Parathyroid adenoma (tissue), 2 donors: ENCODE measurements around the gene ARL5A.

Experiments used
- H2AFZ ChIP-seq: fragments of 300-600 bp; sonication (generic); one replicate; pipeline ENCODE4 v1.7.0; 2017; ENCODE audit warnings: antibody characterized with exemption, mild to moderate bottlenecking
- H3K27ac ChIP-seq: fragments of 300-600 bp; sonication (generic); one replicate; pipeline ENCODE4 v1.7.0; 2017
- H3K27me3 ChIP-seq: fragments of 300-600 bp; sonication (generic); one replicate; pipeline ENCODE4 v1.7.0; 2017; ENCODE audit warnings: low read length; ENCODE audit not compliant: control insufficient read depth, insufficient read depth
- H3K36me3 ChIP-seq: fragments of 300-600 bp; sonication (generic); one replicate; pipeline ENCODE4 v1.7.0; 2017; ENCODE audit warnings: low read length; ENCODE audit not compliant: control insufficient read depth, insufficient read depth
- H3K4me1 ChIP-seq: fragments of 300-600 bp; sonication (generic); one replicate; pipeline ENCODE4 v1.7.0; 2017; ENCODE audit warnings: control low read depth
- H3K4me2 ChIP-seq: fragments of 300-600 bp; sonication (generic); one replicate; pipeline ENCODE4 v1.7.0; 2017; ENCODE audit warnings: low read length
- H3K4me3 ChIP-seq: fragments of 300-600 bp; sonication (generic); one replicate; pipeline ENCODE4 v1.7.0; 2017; ENCODE audit warnings: low read depth, low read length
- H3K79me2 ChIP-seq: fragments of 300-600 bp; sonication (generic); one replicate; pipeline ENCODE4 v1.7.0; 2017; ENCODE audit warnings: control low read depth
- H3K9ac ChIP-seq: fragments of 300-600 bp; sonication (generic); one replicate; pipeline ENCODE4 v1.7.0; 2017; ENCODE audit warnings: mild to moderate bottlenecking
- H3K9me3 ChIP-seq: fragments of 300-600 bp; sonication (generic); one replicate; pipeline ENCODE4 v1.7.0; 2017; ENCODE audit warnings: low read length; ENCODE audit not compliant: control insufficient read depth
- TF ChIP-seq, protein P1 (sequence below): fragments of 300-600 bp; sonication (generic); IDR thresholded peaks from one replicate; pipeline ENCODE4 v1.7.0; 2017; ENCODE audit warnings: antibody characterized with exemption, mild to moderate bottlenecking
- donor health status: primary hyperparathyroidism.

The ARL5A gene

DNA sequence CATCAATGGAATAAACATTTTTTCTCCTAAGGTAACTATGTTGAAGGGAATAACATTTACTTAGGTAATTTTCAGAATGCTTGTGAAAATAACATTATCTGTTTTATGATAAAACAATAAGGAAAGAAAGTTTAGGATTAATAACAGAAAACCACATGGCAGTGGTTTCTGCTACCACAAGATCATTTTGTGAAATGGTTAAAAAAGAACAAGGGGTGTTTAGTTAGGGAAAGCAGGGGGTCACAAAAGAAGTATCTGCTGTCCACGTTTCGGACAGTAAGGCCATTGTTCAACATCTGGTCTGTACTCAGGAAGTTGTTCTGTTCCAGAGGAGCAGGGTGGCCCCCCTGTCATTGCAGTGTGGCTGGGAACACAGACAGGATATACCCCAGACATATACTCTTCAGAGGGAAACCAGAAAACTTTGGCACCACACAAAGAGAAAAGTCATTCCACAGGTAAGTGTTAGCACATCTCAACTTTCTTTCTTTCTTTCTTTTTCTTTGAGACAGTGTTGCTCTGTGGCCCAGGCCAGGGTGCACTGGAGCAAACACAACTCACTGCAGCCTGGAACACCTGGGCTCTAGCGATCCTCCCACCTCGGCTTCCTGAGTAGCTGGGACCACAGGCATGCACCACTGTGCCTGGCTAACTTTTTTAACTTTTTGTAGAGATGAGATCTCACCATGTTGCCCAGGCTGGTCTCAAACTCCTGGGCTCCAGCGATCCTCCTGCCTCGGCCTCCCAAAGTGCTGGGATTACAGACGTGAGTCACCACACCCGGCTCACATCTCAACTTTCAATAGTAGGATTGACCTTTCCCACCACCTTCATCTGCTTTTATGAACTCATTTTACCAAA lies 14.8 kb upstream of the ARL5A start:
- Histone ChIP-seq H3K27me3 (no peaks in the 10 kb centered on the region), H3K4me1 (no peaks in the 10 kb centered on the region), H3K9me3 (no peaks in the 10 kb centered on the region), H2AFZ (no peak overlapping the region), H3K4me3 (no peak overlapping the region), H3K27ac (no peak overlapping the region), H3K9ac (no peak overlapping the region), H3K79me2 (no peaks in the 10 kb centered on the region), H3K36me3 (no peaks in the 10 kb centered on the region), H3K4me2 (no peak overlapping the region)
- TF ChIP-seq, protein P1, sequence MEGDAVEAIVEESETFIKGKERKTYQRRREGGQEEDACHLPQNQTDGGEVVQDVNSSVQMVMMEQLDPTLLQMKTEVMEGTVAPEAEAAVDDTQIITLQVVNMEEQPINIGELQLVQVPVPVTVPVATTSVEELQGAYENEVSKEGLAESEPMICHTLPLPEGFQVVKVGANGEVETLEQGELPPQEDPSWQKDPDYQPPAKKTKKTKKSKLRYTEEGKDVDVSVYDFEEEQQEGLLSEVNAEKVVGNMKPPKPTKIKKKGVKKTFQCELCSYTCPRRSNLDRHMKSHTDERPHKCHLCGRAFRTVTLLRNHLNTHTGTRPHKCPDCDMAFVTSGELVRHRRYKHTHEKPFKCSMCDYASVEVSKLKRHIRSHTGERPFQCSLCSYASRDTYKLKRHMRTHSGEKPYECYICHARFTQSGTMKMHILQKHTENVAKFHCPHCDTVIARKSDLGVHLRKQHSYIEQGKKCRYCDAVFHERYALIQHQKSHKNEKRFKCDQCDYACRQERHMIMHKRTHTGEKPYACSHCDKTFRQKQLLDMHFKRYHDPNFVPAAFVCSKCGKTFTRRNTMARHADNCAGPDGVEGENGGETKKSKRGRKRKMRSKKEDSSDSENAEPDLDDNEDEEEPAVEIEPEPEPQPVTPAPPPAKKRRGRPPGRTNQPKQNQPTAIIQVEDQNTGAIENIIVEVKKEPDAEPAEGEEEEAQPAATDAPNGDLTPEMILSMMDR: no peak

DNA sequence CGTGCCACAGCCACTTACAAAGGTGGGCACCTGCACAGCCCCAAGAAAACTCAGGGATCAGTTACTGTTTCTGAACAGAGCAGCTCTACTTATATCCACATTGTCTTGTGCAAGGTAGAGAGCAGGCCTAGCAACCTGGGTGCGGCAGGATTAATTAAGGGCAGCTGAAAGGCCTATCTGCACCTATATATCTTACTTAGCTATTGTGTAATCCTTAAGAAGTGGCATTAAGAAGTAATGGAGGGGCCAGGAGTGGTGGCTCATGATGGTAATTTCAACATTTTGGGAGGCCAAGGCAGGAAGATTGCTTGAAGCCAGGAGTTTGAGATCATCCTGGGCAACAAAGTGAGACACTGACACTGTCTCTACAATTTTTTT lies 12.8 kb upstream of the ARL5A start:
- Histone ChIP-seq H3K27me3 (no peaks in the 10 kb centered on the region), H3K36me3 (no peaks in the 10 kb centered on the region), H3K4me3 (no peak overlapping the region), H3K27ac (no peak overlapping the region), H3K9ac (no peak overlapping the region), H2AFZ (no peak overlapping the region), H3K9me3 (no peaks in the 10 kb centered on the region), H3K4me2 (no peak overlapping the region), H3K4me1 (no peaks in the 10 kb centered on the region), H3K79me2 (no peaks in the 10 kb centered on the region)
- TF ChIP-seq, protein P1: no peak

DNA sequence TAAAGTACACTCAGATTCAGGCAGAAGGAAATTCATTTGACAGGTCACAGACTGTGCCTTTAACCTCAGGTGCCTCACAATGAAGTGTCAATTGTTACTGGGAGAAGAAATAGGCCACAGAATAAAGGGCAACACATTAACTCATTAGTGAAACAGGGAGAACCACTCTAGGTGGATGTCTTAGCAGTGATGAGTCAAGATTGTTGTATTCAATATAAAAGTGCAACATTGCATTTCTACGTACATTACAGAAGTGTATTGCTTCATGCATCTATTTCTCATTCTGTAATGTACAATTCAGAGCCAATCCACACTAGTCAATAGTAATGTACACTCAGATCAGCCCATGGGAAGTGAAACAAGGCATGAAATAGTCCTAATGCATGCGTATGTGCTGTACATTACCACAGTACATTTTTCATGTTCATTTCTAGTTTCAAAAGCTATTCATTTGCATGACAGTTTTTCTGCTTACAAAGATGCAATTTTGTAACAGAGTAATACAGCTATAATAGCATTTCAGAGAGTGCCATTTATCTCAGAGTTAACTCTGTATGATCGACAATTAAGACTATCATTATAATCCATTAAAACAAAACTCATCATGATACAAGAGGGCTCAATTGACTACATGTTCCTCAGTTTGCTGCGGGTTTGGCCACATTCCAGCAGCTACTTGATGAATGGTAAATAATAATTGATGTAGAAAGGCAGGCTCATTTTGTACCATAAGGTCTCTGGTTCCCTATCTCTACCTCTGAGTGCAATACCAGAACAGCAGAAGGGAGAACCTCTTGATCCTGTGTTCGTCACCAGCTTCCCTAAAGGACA lies 12.2 kb upstream of the ARL5A start:
- no peak overlapping the region for H3K4me2 ChIP-seq
- TF ChIP-seq, protein P1: no peak
- H2AFZ ChIP-seq: no peak overlapping the region
- H3K4me1 ChIP-seq: no peaks in the 10 kb centered on the region
- H3K27ac ChIP-seq: no peak overlapping the region
- no peak overlapping the region for H3K4me3 ChIP-seq
- no peaks in the 10 kb centered on the region for H3K9me3 ChIP-seq
- H3K27me3 ChIP-seq: no peaks in the 10 kb centered on the region
- H3K79me2 ChIP-seq: no peaks in the 10 kb centered on the region
- no peaks in the 10 kb centered on the region for H3K36me3 ChIP-seq
- H3K9ac ChIP-seq: no peak overlapping the region

GRCh38 chr2:151837926-151838325 lies 9.7 kb upstream of the ARL5A start:
- no peak overlapping the region for H3K9ac ChIP-seq
- no peak overlapping the region for H3K4me3 ChIP-seq
- TF ChIP-seq, protein P1: no peak
- no peaks in the 10 kb centered on the region for H3K9me3 ChIP-seq
- no peak overlapping the region for H3K27ac ChIP-seq
- no peaks in the 10 kb centered on the region for H3K27me3 ChIP-seq
- H3K79me2 ChIP-seq: no peaks in the 10 kb centered on the region
- H3K4me2 ChIP-seq: no peak overlapping the region
- H2AFZ ChIP-seq: no peak overlapping the region
- no peaks in the 10 kb centered on the region for H3K4me1 ChIP-seq
- no peaks in the 10 kb centered on the region for H3K36me3 ChIP-seq
